Activated naive CD4-positive, alpha-beta T cell treated with anti-CD3 and anti-CD28 coated beads, Interleukin-2, amount 50 U/mL, for 72 hours (primary cell): Measurements from ENCODE around the gene SLC19A1. TPM values are rescaled to one million over a fixed set of nuclear protein-coding genes. Genes with fewer than 3 reads are reported as not detected.
A peak's percentile ranks its signal among the peaks of the same experiment; 100 is the strongest.
"Not testable (repeated sequence)": the region's sequence is repeated elsewhere in the genome, so short reads cannot be mapped to it uniquely, and the experiment has no call there.

Source experiments
- ATAC-seq, 2 donors: fragments of 150-1000 bp; cut with Tn5 transposase; 2 replicates each; pipeline ENCODE4 v1.10.0; 2021; ENCODE audit warnings: mild to moderate bottlenecking in 2 of 2, moderate library complexity in 2 of 2
- DNase-seq, 2 donors: peaks; one replicate each; pipeline ENCODE4 v3.0.0; 2021 to 2022; ENCODE audit warnings: low spot score in 2 of 2
- H3K27ac Mint-ChIP-seq, 2 donors: one replicate each; pipeline ENCODE4 v1.8.0; 2022; ENCODE audit warnings: mild to moderate bottlenecking in 2 of 2, mixed read lengths in 2 of 2
- H3K36me3 Mint-ChIP-seq, 2 donors: one replicate each; pipeline ENCODE4 v1.8.0; 2022; ENCODE audit warnings: mixed read lengths in 2 of 2
- H3K9me3 Mint-ChIP-seq, 2 donors: one replicate each; pipeline ENCODE4 v1.8.0; 2022; ENCODE audit warnings: mixed read lengths in 2 of 2
- total RNA-seq, 2 donors: library from RNA; stranded (reverse); gene quantifications; one replicate each; pipeline ENCODE4 v1.2.3, GENCODE V29; 2022

The SLC19A1 gene
- total RNA-seq, 2 donors from 2014 or later, result 24.9 to 62.5 TPM

- Mint-ChIP-seq H3K9me3 (no peaks in the 10 kb centered on the region), H3K36me3 (no peaks in the 10 kb centered on the region), H3K27ac (no peak overlapping the region)
- DNase-seq (no peak), ATAC-seq (no peak)
These were observed 27.8 kb upstream of the SLC19A1 start for GRCh38 chr21:45570071-45570470.

GRCh38 chr21:45568383-45568782 lies 26.1 kb upstream of the SLC19A1 start:
- Mint-ChIP-seq H3K36me3 (no peaks in the 10 kb centered on the region), H3K9me3 (no peaks in the 10 kb centered on the region), H3K27ac (no peak overlapping the region)
- no peak for ATAC-seq
- DNase-seq, result no peak

- H3K9me3 Mint-ChIP-seq, ATAC-seq, DNase-seq, H3K27ac Mint-ChIP-seq: not testable (repeated sequence)
- peaks cover 0 to 10% of the 10 kb centered on the region in 2 donors for H3K36me3 Mint-ChIP-seq
These were observed 21.9 kb upstream of the SLC19A1 start for GRCh38 chr21:45564137-45564536.

GRCh38 chr21:45562965-45563364 lies 20.7 kb upstream of the SLC19A1 start:
- H3K9me3 Mint-ChIP-seq, result peaks cover 0 to 5% of the 10 kb centered on the region in 2 donors

GRCh38 chr21:45562402-45562801 lies 20.2 kb upstream of the SLC19A1 start:
- no peak for DNase-seq
- Mint-ChIP-seq H3K9me3 (peaks cover 0 to 5% of the 10 kb centered on the region in 2 donors), H3K27ac (no peak overlapping the region), H3K36me3 (peaks cover 0 to 10% of the 10 kb centered on the region in 2 donors)
- no peak for ATAC-seq

More at GRCh38 chr21:45562965-45563364, 20.7 kb upstream of the SLC19A1 start:
- DNase-seq (no peak), ATAC-seq (no peak)
- Mint-ChIP-seq H3K27ac (no peak overlapping the region), H3K36me3 (peaks cover 0 to 10% of the 10 kb centered on the region in 2 donors)

GRCh38 chr21:45561241-45561640 lies 19.0 kb upstream of the SLC19A1 start:
- peak in 1 of 2 donors; percentile 26 for DNase-seq
- H3K36me3 Mint-ChIP-seq, result peaks cover 0 to 10% of the 10 kb centered on the region in 2 donors
- H3K27ac Mint-ChIP-seq, ATAC-seq, H3K9me3 Mint-ChIP-seq: not testable (repeated sequence)

- Mint-ChIP-seq H3K9me3 (peaks cover 0 to 5% of the 10 kb centered on the region in 2 donors), H3K27ac (no peak overlapping the region), H3K36me3 (peaks cover 0 to 10% of the 10 kb centered on the region in 2 donors)
- no peak for ATAC-seq
- peak in 1 of 2 donors; percentile 35 for DNase-seq
These were observed 18.1 kb upstream of the SLC19A1 start for GRCh38 chr21:45560106-45561021.

- DNase-seq, result peak in 1 of 2 donors; percentile 33
- ATAC-seq, result no peak
- H3K27ac Mint-ChIP-seq, result no peak overlapping the region
- H3K36me3 Mint-ChIP-seq, result peaks cover 0 to 10% of the 10 kb centered on the region in 2 donors
- H3K9me3 Mint-ChIP-seq, result peaks cover 0 to 5% of the 10 kb centered on the region in 2 donors
These were observed 17.2 kb upstream of the SLC19A1 start for GRCh38 chr21:45559216-45560105.

- no peak overlapping the region for H3K27ac Mint-ChIP-seq
- ATAC-seq (no peak), DNase-seq (peak in 1 of 2 donors; percentile 44)
- H3K36me3 Mint-ChIP-seq, result peaks cover 0 to 10% of the 10 kb centered on the region in 2 donors
- peaks cover 0 to 5% of the 10 kb centered on the region in 2 donors for H3K9me3 Mint-ChIP-seq
These were observed 15.9 kb upstream of the SLC19A1 start for GRCh38 chr21:45558044-45558721.

- Mint-ChIP-seq H3K9me3 (peaks cover 0 to 1% of the 10 kb centered on the region in 2 donors), H3K36me3 (peaks cover 0 to 5% of the 10 kb centered on the region in 2 donors), H3K27ac (no peak overlapping the region)
- ATAC-seq (no peak), DNase-seq (no peak)
These were observed 15.4 kb upstream of the SLC19A1 start for GRCh38 chr21:45557616-45558043.

- Mint-ChIP-seq H3K9me3 (no peaks in the 10 kb centered on the region), H3K27ac (no peak overlapping the region), H3K36me3 (no peaks in the 10 kb centered on the region)
- no peak for DNase-seq
- no peak for ATAC-seq
These were observed 14.7 kb upstream of the SLC19A1 start for GRCh38 chr21:45556645-45557615.

- no peak for ATAC-seq
- Mint-ChIP-seq H3K9me3 (no peaks in the 10 kb centered on the region), H3K27ac (no peak overlapping the region), H3K36me3 (no peaks in the 10 kb centered on the region)
- no peak for DNase-seq
These were observed 14.0 kb upstream of the SLC19A1 start for GRCh38 chr21:45556302-45556644.

- no peak overlapping the region for H3K27ac Mint-ChIP-seq
- ATAC-seq, result peak; percentile 23 to 39
- H3K36me3 Mint-ChIP-seq, result no peaks in the 10 kb centered on the region
- peak in 1 of 2 donors; percentile 33 for DNase-seq
- no peaks in the 10 kb centered on the region for H3K9me3 Mint-ChIP-seq
These were observed 13.5 kb upstream of the SLC19A1 start for GRCh38 chr21:45555557-45556301.

- Mint-ChIP-seq H3K9me3 (no peaks in the 10 kb centered on the region), H3K36me3 (no peaks in the 10 kb centered on the region), H3K27ac (peak overlapping the region in 1 of 2 donors; percentile 93)
- DNase-seq (no peak), ATAC-seq (no peak)
These were observed 13.0 kb upstream of the SLC19A1 start for GRCh38 chr21:45555251-45555556.
